Caco-2 (cell line): ENCODE measurements around the gene KCNK4. TPM values are rescaled to one million over a fixed set of nuclear protein-coding genes. Genes with fewer than 3 reads are reported as not detected.

ENCODE experiments used
- BruUV-seq: library from RNA; stranded (reverse); fragments of 400-500 nt; replicated peaks from 2 replicates; lab custom pipeline; 2021; lab: Mats Ljungman, UMichigan
- CTCF ChIA-PET: fragments of 300-600 bp; sonication (Branson Sonifier 250); formaldehyde crosslinking; loops from one replicate; lab custom pipeline; 2022; ENCODE audit warnings: antibody characterized with exemption; lab: Charles Lee
- POLR2A ChIA-PET: fragments of 300-600 bp; sonication (Branson Sonifier 250); formaldehyde crosslinking; loops from one replicate; lab custom pipeline; 2022; ENCODE audit warnings: antibody characterized with exemption; lab: Charles Lee
- DNase-seq, 2 experiments: peaks; one replicate each; pipeline versions ENCODE4 v3.0.0 to v3.0.0-alpha.2; 2020 to 2022
- H3K27me3 ChIP-seq: replicated peaks from 2 replicates; pipeline ENCODE4 v1.6.0; 2011; ENCODE audit warnings: low read length; ENCODE audit not compliant: control insufficient read depth, insufficient read depth
- H3K36me3 ChIP-seq: 2 replicates; pipeline ENCODE4 v1.5.1; 2011; ENCODE audit warnings: low read length; ENCODE audit not compliant: control insufficient read depth, insufficient read depth
- H3K4me1 ChIP-seq: fragments of 250-450 bp; sonication (Bioruptor Pico); 2 replicates; pipeline ENCODE4 v1.5.1; 2020; ENCODE audit warnings: mild to moderate bottlenecking
- H3K4me3 ChIP-seq: 2 replicates; pipeline ENCODE4 v1.5.1; 2011; ENCODE audit warnings: low read depth, mild to moderate bottlenecking, control low read depth, low read length
- H3K9me3 ChIP-seq: fragments of 250-450 bp; sonication (Bioruptor Pico); 2 replicates; pipeline ENCODE4 v1.5.1; 2020; ENCODE audit warnings: mild to moderate bottlenecking, moderate library complexity
- H3K27ac Mint-ChIP-seq: one replicate; pipeline ENCODE4 v1.8.0; 2022; ENCODE audit warnings: mixed read lengths; ENCODE audit not compliant: unreplicated experiment
- H3K27me3 Mint-ChIP-seq: one replicate; pipeline ENCODE4 v1.8.0; 2022; ENCODE audit warnings: mixed read lengths; ENCODE audit not compliant: insufficient read depth, unreplicated experiment
- H3K36me3 Mint-ChIP-seq: one replicate; pipeline ENCODE4 v1.8.0; 2022; ENCODE audit warnings: mild to moderate bottlenecking, mixed read lengths; ENCODE audit not compliant: insufficient read depth, unreplicated experiment
- H3K4me1 Mint-ChIP-seq: one replicate; pipeline ENCODE4 v1.8.0; 2022; ENCODE audit warnings: low read depth, mixed read lengths; ENCODE audit not compliant: unreplicated experiment
- H3K4me3 Mint-ChIP-seq: one replicate; pipeline ENCODE4 v1.8.0; 2022; ENCODE audit warnings: mild to moderate bottlenecking, moderate library complexity, mixed read lengths; ENCODE audit not compliant: unreplicated experiment
- H3K9me3 Mint-ChIP-seq: one replicate; pipeline ENCODE4 v1.8.0; 2022; ENCODE audit warnings: mixed read lengths; ENCODE audit not compliant: unreplicated experiment
- intact Hi-C: fragments of 100-400 bp; cut with micrococcal nuclease; formaldehyde crosslinking; loops from one replicate; pipeline ENCODE4 v1.10.0; 2022; ENCODE audit not compliant: unreplicated experiment
- total RNA-seq: library from RNA; stranded (reverse); gene quantifications from 2 replicates; pipeline ENCODE4 v1.2.3, GENCODE V29; 2022
- TF ChIP-seq, protein P1 (sequence below), 2 experiments: fragments of 200-600 bp in 1 of 2; IDR thresholded peaks; 1 replicate in 1 of 2; 2 replicates in 1 of 2; pipeline versions ENCODE4 v1.5.1 to v1.8.0; 2011 to 2022; ENCODE audit warnings: antibody characterized with exemption in 1 of 2, control low read depth in 1 of 2, inconsistent platforms in 1 of 2, low read depth in 1 of 2, low read length in 1 of 2, mild to moderate bottlenecking in 1 of 2, moderate library complexity in 1 of 2; ENCODE audit not compliant: insufficient read depth in 1 of 2, severe bottlenecking in 1 of 2, unreplicated experiment in 1 of 2

The KCNK4 gene
- total RNA-seq, 1 experiment from 2014 or later = not detected

GRCh38 chr11:64334764-64335735 is 43.9 kb downstream of the KCNK4 start:
- Histone ChIP-seq H3K4me1 (peaks cover 5% of the 10 kb centered on the region; the same call in 1 of the 2 replicates), H3K36me3 (no peaks in the 10 kb centered on the region), H3K4me3 (no peak overlapping the region), H3K9me3 (no peaks in the 10 kb centered on the region), H3K27me3 (no peaks in the 10 kb centered on the region)
- Mint-ChIP-seq H3K36me3 (peaks cover 4% of the 10 kb centered on the region), H3K4me3 (peak overlapping the region; percentile 50), H3K27ac (peak overlapping the region; percentile 90), H3K9me3 (no peaks in the 10 kb centered on the region), H3K27me3 (no peaks in the 10 kb centered on the region), H3K4me1 (peaks cover 12% of the 10 kb centered on the region)
- ChIA-PET CTCF (interaction anchor here (0.5 to 1.7 kb wide), 3 partner anchors 17 to 23 kb away, joined by 4 to 16 read pairs (median 15); partner anchors contain the start of genes PRDX5 and TRMT112), POLR2A (interaction anchor here (0.6 to 1.3 kb wide), 2 partner anchors 18 to 20 kb away, joined by 3 to 13 read pairs; partner anchors contain the start of genes PRDX5 and TRMT112)
- TF ChIP-seq, protein P1, sequence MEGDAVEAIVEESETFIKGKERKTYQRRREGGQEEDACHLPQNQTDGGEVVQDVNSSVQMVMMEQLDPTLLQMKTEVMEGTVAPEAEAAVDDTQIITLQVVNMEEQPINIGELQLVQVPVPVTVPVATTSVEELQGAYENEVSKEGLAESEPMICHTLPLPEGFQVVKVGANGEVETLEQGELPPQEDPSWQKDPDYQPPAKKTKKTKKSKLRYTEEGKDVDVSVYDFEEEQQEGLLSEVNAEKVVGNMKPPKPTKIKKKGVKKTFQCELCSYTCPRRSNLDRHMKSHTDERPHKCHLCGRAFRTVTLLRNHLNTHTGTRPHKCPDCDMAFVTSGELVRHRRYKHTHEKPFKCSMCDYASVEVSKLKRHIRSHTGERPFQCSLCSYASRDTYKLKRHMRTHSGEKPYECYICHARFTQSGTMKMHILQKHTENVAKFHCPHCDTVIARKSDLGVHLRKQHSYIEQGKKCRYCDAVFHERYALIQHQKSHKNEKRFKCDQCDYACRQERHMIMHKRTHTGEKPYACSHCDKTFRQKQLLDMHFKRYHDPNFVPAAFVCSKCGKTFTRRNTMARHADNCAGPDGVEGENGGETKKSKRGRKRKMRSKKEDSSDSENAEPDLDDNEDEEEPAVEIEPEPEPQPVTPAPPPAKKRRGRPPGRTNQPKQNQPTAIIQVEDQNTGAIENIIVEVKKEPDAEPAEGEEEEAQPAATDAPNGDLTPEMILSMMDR (IDR thresholded peaks at IDR 0.05; ENCODE audit: insufficient read depth in 1 of 2, low read depth in 1 of 2, low read length in 1 of 2, severe bottlenecking in 1 of 2, unreplicated experiment in 1 of 2) = no peak
- intact Hi-C loops = loop anchor here (1.0 kb wide), 1 partner anchor 18 kb away; the partner anchor contains the start of gene TRMT112
- BruUV-seq = no TSS peak
- DNase-seq = peak; percentile 94 to 97

GRCh38 chr11:64337538-64338249 is 46.6 kb downstream of the KCNK4 start:
- Mint-ChIP-seq H3K4me3 (no peak overlapping the region), H3K27ac (no peak overlapping the region), H3K9me3 (no peaks in the 10 kb centered on the region), H3K27me3 (no peaks in the 10 kb centered on the region), H3K4me1 (peaks cover 12% of the 10 kb centered on the region), H3K36me3 (peaks cover 4% of the 10 kb centered on the region)
- ChIA-PET POLR2A (interaction anchor here (0.5 to 0.6 kb wide), 2 partner anchors 14 to 1631 kb away, joined by 3 read pairs; partner anchors contain the start of gene BSCL2), CTCF (interaction anchor here (0.6 to 1.9 kb wide), 4 partner anchors 17 to 37 kb away, joined by 3 to 7 read pairs (median 4); partner anchors contain the start of gene PRDX5)
- Histone ChIP-seq H3K4me3 (no peak overlapping the region), H3K9me3 (no peaks in the 10 kb centered on the region), H3K36me3 (no peaks in the 10 kb centered on the region), H3K4me1 (peaks cover 5% of the 10 kb centered on the region; the same call in 1 of the 2 replicates), H3K27me3 (no peaks in the 10 kb centered on the region)
- no TSS peak for BruUV-seq
- TF ChIP-seq, protein P1 (IDR thresholded peaks at IDR 0.05; ENCODE audit: insufficient read depth in 1 of 2, low read depth in 1 of 2, low read length in 1 of 2, severe bottlenecking in 1 of 2, unreplicated experiment in 1 of 2) = no peak
- intact Hi-C loops = no loop called here
- DNase-seq = no peak
